ENCODE data around the gene MARCHF7.

GRCh38 chr2:159762075-159762474 lies 49.8 kb downstream of the MARCHF7 start:
- TF ChIP-seq CTCF (IDR thresholded peaks at IDR 0.05) (no peak), POLR2A (IDR thresholded peaks at IDR 0.05) (no peak)

Measured in esophagus squamous epithelium (tissue), 4 donors.